Keratinocyte (primary cell): ENCODE data around the gene LRRC75B. TPM values are rescaled to one million over a fixed set of nuclear protein-coding genes. Genes with fewer than 3 reads are reported as not detected.
A peak's percentile ranks its signal among the peaks of the same experiment; 100 is the strongest.
"Not testable (repeated sequence)": the region's sequence is repeated elsewhere in the genome, so short reads cannot be mapped to it uniquely, and the experiment has no call there.

Experiments
- DNase-seq: peaks from one replicate; pipeline ENCODE4 v3.0.0-alpha.2; 2011; ENCODE audit warnings: low read depth, missing footprints, low spot score
- FAIRE-seq: peaks from 2 replicates; lab custom pipeline; 2011; peaks lifted over from hg19 to GRCh38; lab: Jason Lieb, UNC
- H2AFZ ChIP-seq: 2 replicates; pipeline ENCODE4 v1.6.0; 2012; ENCODE audit warnings: low read length, control low read depth, inconsistent platforms; ENCODE audit not compliant: control insufficient read depth
- H3K27ac ChIP-seq: 2 replicates; pipeline ENCODE4 v1.5.1; 2011; ENCODE audit warnings: low read length; ENCODE audit not compliant: control insufficient read depth, insufficient read depth
- H3K27me3 ChIP-seq: 3 replicates; pipeline ENCODE4 v1.6.0; 2011; ENCODE audit warnings: low read length; ENCODE audit not compliant: control insufficient read depth, insufficient read depth; ENCODE audit errors: extremely low read depth
- H3K36me3 ChIP-seq, 2 experiments: 2 replicates in 1 of 2; 3 replicates in 1 of 2; pipeline ENCODE4 v1.5.1; 2011; ENCODE audit warnings: low read length in 2 of 2, mild to moderate bottlenecking in 1 of 2; ENCODE audit not compliant: control insufficient read depth in 2 of 2, insufficient read depth in 2 of 2; ENCODE audit errors: extremely low read depth in 1 of 2
- H3K4me1 ChIP-seq: 3 replicates; pipeline ENCODE4 v1.5.1; 2011; ENCODE audit warnings: low read length; ENCODE audit not compliant: control insufficient read depth, insufficient read depth; ENCODE audit errors: extremely low read depth
- H3K4me2 ChIP-seq: 3 replicates; pipeline ENCODE4 v1.6.0; 2011; ENCODE audit warnings: low read depth, low read length; ENCODE audit not compliant: control insufficient read depth, insufficient read depth; ENCODE audit errors: extremely low read depth
- H3K4me3 ChIP-seq, 3 experiments: fragments of 200-600 bp in 1 of 3; sonication (generic) in 1 of 3; 2 replicates in 2 of 3; 3 replicates in 1 of 3; pipeline ENCODE4 v1.5.1; 2011 to 2016; ENCODE audit warnings: low read length in 3 of 3, mild to moderate bottlenecking in 3 of 3, control low read depth in 2 of 3, inconsistent platforms in 1 of 3, low read depth in 1 of 3, mixed read lengths in 1 of 3, mixed run types in 1 of 3, moderate library complexity in 1 of 3; ENCODE audit not compliant: control insufficient read depth in 2 of 3, insufficient read depth in 2 of 3; ENCODE audit errors: extremely low read depth in 1 of 3
- H3K79me2 ChIP-seq: 2 replicates; pipeline ENCODE4 v1.6.0; 2012; ENCODE audit warnings: low read length; ENCODE audit not compliant: control insufficient read depth, insufficient read depth
- H3K9ac ChIP-seq: 3 replicates; pipeline ENCODE4 v1.6.0; 2011; ENCODE audit warnings: low read length; ENCODE audit not compliant: control insufficient read depth, insufficient read depth; ENCODE audit errors: extremely low read depth
- H3K9me1 ChIP-seq: 3 replicates; pipeline ENCODE4 v1.6.0; 2011; ENCODE audit warnings: low read length; ENCODE audit not compliant: control insufficient read depth, insufficient read depth; ENCODE audit errors: extremely low read depth
- H3K9me3 ChIP-seq: 2 replicates; pipeline ENCODE4 v1.5.1; 2012; ENCODE audit warnings: low read depth, low read length; ENCODE audit not compliant: control insufficient read depth
- H4K20me1 ChIP-seq: 3 replicates; pipeline ENCODE4 v1.6.0; 2011; ENCODE audit warnings: low read length; ENCODE audit not compliant: control insufficient read depth, insufficient read depth; ENCODE audit errors: extremely low read depth
- EZH2 ChIP-seq: IDR thresholded peaks from one replicate; pipeline ENCODE4 v1.6.1; 2012; ENCODE audit warnings: inconsistent platforms, mild to moderate bottlenecking, low read length, moderate library complexity
- dilution Hi-C: fragments of 300-500 bp; cut with MboI; formaldehyde crosslinking; loops from one replicate; pipeline ENCODE4 v1.7.0; 2020; ENCODE audit warnings: low sequenced_read_pairs; ENCODE audit not compliant: extremely low pct_ligation_motif_present
- polyA plus RNA-seq, 5 experiments: library from polyadenylated mRNA; depleted of rRNA in 3 of 5; stranded (reverse) in 3 of 5; stranded (forward) in 1 of 5; unstranded in 1 of 5; fragments of >200 nt; gene quantifications; 1 replicate in 1 of 5; 2 replicates in 3 of 5; 3 replicates in 1 of 5; pipeline versions ENCODE4 v1.2.1 to v1.2.3, GENCODE V29; 2011 to 2012; ENCODE audit warnings: missing spikeins in 2 of 5, low read depth in 1 of 5, low replicate concordance in 1 of 5
- TF ChIP-seq, protein P1 (sequence below), 3 experiments: IDR thresholded peaks in 1 of 3; conservative IDR thresholded peaks in 1 of 3; optimal IDR thresholded peaks in 1 of 3; 2 replicates in 2 of 3; 3 replicates in 1 of 3; pipeline versions ENCODE3 to v1.5.1; 2011; ENCODE audit warnings: low read length in 3 of 3, mild to moderate bottlenecking in 3 of 3, moderate library complexity in 2 of 3, control low read depth in 1 of 3, inconsistent platforms in 1 of 3; ENCODE audit not compliant: insufficient read depth in 2 of 3; ENCODE audit errors: extremely low read depth in 1 of 3

Gene LRRC75B
- polyA plus RNA-seq, 1 donor (not counting 4 experiments of a cell fraction or from before 2014, with no cell fraction given) = 4.3 TPM

DNA sequence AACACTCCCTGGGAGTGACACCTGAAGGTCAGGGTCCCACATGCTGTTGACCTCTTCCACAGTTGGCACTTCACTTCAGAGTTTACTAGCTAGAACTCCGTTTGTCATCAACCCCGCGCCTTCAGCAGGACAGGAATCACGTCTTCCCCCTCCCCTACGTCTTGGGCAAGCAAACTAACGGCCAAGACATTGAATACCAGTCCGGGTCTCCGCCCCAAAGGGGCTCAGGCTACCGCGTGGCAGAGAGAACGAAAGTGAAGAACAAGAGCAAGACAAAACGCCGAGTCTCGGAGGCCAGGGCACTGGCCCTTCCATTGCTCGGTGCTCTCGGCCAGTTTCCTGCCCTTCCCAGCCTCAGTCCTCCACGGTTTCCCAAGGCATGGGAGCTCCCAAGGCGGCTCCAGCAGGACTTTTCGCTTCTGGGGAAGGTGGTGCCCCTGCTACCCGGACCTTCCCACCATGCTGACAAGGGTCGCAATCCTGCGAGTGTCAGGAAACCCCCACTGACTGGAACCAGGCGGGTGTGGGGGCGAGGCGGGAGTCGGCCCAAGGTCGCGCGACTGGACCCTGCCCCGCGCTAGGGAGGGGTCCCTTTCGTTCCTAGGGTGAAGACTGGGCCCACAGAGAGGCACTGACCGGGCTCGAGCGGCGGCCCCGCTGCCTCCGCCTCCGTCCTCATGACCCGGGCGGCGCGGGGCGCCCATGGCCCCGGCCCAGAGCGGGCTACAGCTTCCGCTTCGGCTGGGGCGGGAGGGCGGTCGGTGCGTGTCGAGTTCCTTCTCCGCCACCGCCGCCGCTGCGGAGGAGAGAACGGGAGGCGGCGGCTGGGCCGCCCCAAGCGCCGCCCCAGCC lies 38.3 kb downstream of the LRRC75B start, which contains the start of gene GUCD1:
TSS of gene GUCD1 (minus strand) at position 826 of the 852 bp plus-strand sequence. CDS start at position 679, 147 bp downstream.
- H3K9ac ChIP-seq = peak within 1 kb of the TSS; percentile 99
- peaks cover 13 to 29% of the 10 kb centered on the region in 2 experiments for H3K36me3 ChIP-seq
- H3K9me1 ChIP-seq = peaks cover 7% of the 10 kb centered on the region
- peak within 1 kb of the TSS; percentile 98 for H3K27ac ChIP-seq
- dilution Hi-C loops = no loop called here
- no peak for DNase-seq
- peaks cover 24% of the 10 kb centered on the region for H3K4me1 ChIP-seq
- no peaks in the 10 kb centered on the region for H3K9me3 ChIP-seq
- peaks cover 83% of the 10 kb centered on the region for H3K79me2 ChIP-seq
- H4K20me1 ChIP-seq = no peaks in the 10 kb centered on the region
- H2AFZ ChIP-seq = peak within 1 kb of the TSS; percentile 98
- H3K4me2 ChIP-seq = peak within 1 kb of the TSS; percentile 99
- TF ChIP-seq, protein P1, sequence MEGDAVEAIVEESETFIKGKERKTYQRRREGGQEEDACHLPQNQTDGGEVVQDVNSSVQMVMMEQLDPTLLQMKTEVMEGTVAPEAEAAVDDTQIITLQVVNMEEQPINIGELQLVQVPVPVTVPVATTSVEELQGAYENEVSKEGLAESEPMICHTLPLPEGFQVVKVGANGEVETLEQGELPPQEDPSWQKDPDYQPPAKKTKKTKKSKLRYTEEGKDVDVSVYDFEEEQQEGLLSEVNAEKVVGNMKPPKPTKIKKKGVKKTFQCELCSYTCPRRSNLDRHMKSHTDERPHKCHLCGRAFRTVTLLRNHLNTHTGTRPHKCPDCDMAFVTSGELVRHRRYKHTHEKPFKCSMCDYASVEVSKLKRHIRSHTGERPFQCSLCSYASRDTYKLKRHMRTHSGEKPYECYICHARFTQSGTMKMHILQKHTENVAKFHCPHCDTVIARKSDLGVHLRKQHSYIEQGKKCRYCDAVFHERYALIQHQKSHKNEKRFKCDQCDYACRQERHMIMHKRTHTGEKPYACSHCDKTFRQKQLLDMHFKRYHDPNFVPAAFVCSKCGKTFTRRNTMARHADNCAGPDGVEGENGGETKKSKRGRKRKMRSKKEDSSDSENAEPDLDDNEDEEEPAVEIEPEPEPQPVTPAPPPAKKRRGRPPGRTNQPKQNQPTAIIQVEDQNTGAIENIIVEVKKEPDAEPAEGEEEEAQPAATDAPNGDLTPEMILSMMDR (optimal IDR thresholded peaks at IDR 0.05 in 1 of 3, IDR thresholded peaks at IDR 0.05 in 1 of 3, conservative IDR thresholded peaks at IDR 0.05 in 1 of 3; ENCODE audit: extremely low read depth in 1 of 3, insufficient read depth in 2 of 3, low read length in 3 of 3) = no peak
- TF ChIP-seq EZH2 = no peak
- H3K27me3 ChIP-seq = no peaks in the 10 kb centered on the region
- peak within 1 kb of the TSS; percentile 69 to 99 (median 87) for H3K4me3 ChIP-seq
- peak; percentile 23 for FAIRE-seq

DNA sequence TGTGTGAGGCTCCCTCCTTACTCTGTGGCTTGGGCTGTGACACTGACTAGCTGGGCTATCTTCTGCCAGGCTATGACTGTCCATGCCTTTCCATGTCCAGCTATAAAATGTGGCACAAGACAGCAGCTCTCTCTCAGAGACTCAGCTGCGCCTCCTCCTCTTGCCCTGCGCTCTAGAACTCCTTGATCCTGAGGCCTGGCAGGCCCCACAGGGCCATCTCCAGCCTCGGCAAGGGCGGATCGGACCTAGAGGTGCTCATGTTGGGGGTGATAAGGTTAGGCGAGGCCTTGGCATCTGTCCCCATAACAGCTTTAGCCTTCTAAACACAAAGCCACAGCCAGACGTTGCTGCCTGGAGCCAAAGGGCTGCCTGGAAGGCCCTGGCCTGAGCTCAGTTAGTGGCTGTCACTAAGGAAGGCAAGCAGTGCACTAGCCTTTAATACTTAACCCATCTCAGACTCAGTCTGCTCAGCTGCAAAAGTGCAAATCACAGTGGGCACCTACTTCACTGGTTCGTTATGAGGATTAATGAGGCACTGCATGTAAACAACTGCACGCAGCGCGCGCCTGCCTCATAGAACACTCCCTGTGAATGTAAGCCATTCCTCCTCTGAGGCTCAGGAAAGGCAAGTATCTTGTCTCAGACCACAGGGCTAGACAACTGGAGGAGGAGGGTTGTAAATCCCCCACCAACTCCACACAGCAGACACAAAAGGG lies 39.1 kb downstream of the LRRC75B start:
- Histone ChIP-seq H3K27me3 (no peaks in the 10 kb centered on the region), H4K20me1 (no peaks in the 10 kb centered on the region), H3K9ac (peak overlapping the region; percentile 99), H3K4me1 (peaks cover 24% of the 10 kb centered on the region), H3K4me2 (peak overlapping the region; percentile 99), H3K36me3 (peaks cover 5 to 25% of the 10 kb centered on the region in 2 experiments), H3K79me2 (peaks cover 82% of the 10 kb centered on the region), H3K9me1 (peaks cover 7% of the 10 kb centered on the region), H3K9me3 (no peaks in the 10 kb centered on the region), H2AFZ (peak overlapping the region; percentile 57), H3K4me3 (peak overlapping the region; percentile 69 to 84 (median 80)), H3K27ac (peak overlapping the region; percentile 66)
- dilution Hi-C loops = no loop called here
- TF ChIP-seq, protein P1 (optimal IDR thresholded peaks at IDR 0.05 in 1 of 3, IDR thresholded peaks at IDR 0.05 in 1 of 3, conservative IDR thresholded peaks at IDR 0.05 in 1 of 3; ENCODE audit: extremely low read depth in 1 of 3, insufficient read depth in 2 of 3, low read length in 3 of 3) = no peak
- no peak for TF ChIP-seq EZH2
- FAIRE-seq (peak; percentile 9), DNase-seq (no peak)

DNA sequence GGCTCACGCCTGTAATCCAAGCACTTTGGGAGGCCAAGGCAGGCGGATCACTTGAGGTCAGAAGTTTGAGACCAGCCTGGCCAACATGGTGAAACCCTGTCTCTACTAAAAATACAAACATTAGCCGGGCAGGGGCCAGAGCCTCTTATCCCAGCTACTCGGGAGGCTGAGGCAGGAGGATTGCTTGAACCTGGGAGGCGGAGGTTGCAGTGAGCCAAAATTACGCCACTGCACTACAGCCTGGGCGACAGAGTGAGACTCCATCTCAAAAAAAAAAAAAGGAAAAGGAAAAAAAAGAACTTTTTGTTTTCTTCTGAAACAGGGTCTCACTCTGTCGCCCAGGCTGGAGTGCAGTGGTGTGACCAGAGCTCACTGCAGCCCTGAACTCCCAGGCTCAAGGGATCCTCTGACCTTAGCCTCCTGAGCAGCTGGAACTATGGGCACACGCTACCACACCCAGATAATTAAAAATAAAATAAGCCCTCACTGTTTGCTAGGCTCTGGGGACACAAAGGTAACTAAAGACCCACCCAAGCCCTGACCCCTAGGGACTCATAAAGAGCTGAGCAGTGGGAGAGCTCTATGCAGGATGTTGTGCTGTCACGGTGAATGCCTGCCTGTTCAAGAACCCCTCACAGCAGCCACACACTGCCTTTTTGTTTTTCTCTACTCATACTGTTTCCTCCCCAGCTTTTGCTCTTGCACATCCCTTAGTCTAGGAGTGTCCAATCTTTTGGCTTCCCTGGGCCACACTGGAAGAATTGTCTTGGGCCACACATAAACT lies 40.2 kb downstream of the LRRC75B start:
- dilution Hi-C loops, H3K4me3 ChIP-seq, H4K20me1 ChIP-seq, FAIRE-seq, H3K27ac ChIP-seq, H3K9me1 ChIP-seq, DNase-seq, H2AFZ ChIP-seq, H3K9ac ChIP-seq, H3K9me3 ChIP-seq, H3K27me3 ChIP-seq: not testable (repeated sequence)
- H3K36me3 ChIP-seq = peaks cover 4 to 17% of the 10 kb centered on the region in 2 experiments
- peak overlapping the region; percentile 99 for H3K4me2 ChIP-seq
- H3K79me2 ChIP-seq = peaks cover 73% of the 10 kb centered on the region
- H3K4me1 ChIP-seq = peaks cover 24% of the 10 kb centered on the region
